ENCODE results near the gene USF1. TPM values are rescaled to one million over a fixed set of nuclear protein-coding genes. Genes with fewer than 3 reads are reported as not detected.

The USF1 gene
- polyA plus RNA-seq, 1 donor (not counting 4 experiments of a cell fraction or from before 2014, with no cell fraction given), result 31.6 TPM

- no peaks in the 10 kb centered on the region for H3K79me2 ChIP-seq (ENCODE audit: control insufficient read depth, insufficient read depth, low read length)
- H3K27me3 ChIP-seq (ENCODE audit: control insufficient read depth, extremely low read depth, insufficient read depth, low read length), result no peaks in the 10 kb centered on the region
- no peak overlapping the region for H2AFZ ChIP-seq (ENCODE audit: control insufficient read depth, low read length)
- dilution Hi-C loops (cut with MboI; ENCODE audit: extremely low pct_ligation_motif_present, low sequenced_read_pairs), result no loop called here
- DNase-seq (ENCODE audit: low read depth, low spot score) (no peak), FAIRE-seq (no peak)
- no peaks in the 10 kb centered on the region for H3K36me3 ChIP-seq (ENCODE audit: control insufficient read depth in 2 of 2, extremely low read depth in 1 of 2, insufficient read depth in 2 of 2, low read length in 2 of 2)
- no peak overlapping the region for H3K27ac ChIP-seq (ENCODE audit: control insufficient read depth, insufficient read depth, low read length)
- peaks cover 46% of the 10 kb centered on the region for H3K4me1 ChIP-seq (ENCODE audit: control insufficient read depth, extremely low read depth, insufficient read depth, low read length)
- no peaks in the 10 kb centered on the region for H3K9me3 ChIP-seq (ENCODE audit: control insufficient read depth, low read depth, low read length)
- no peaks in the 10 kb centered on the region for H4K20me1 ChIP-seq (ENCODE audit: control insufficient read depth, extremely low read depth, insufficient read depth, low read length)
- no peaks in the 10 kb centered on the region for H3K9me1 ChIP-seq (ENCODE audit: control insufficient read depth, extremely low read depth, insufficient read depth, low read length)
- TF ChIP-seq CTCF (optimal IDR thresholded peaks at IDR 0.05 in 1 of 3, IDR thresholded peaks at IDR 0.05 in 1 of 3, conservative IDR thresholded peaks at IDR 0.05 in 1 of 3; ENCODE audit: extremely low read depth in 1 of 3, insufficient read depth in 2 of 3, low read length in 3 of 3) (no peak), EZH2 (IDR thresholded peaks at IDR 0.05; ENCODE audit: low read length) (no peak)
- H3K4me3 ChIP-seq (ENCODE audit: control insufficient read depth in 2 of 3, extremely low read depth in 1 of 3, insufficient read depth in 2 of 3, low read depth in 1 of 3, low read length in 3 of 3), result no peak overlapping the region
- H3K9ac ChIP-seq (ENCODE audit: control insufficient read depth, extremely low read depth, insufficient read depth, low read length), result no peak overlapping the region
- H3K4me2 ChIP-seq (ENCODE audit: control insufficient read depth, extremely low read depth, insufficient read depth, low read depth, low read length), result no peak overlapping the region
These were observed 44.8 kb upstream of the USF1 start for GRCh38 chr1:161090617-161091016.

GRCh38 chr1:161089938-161090337 lies 44.2 kb upstream of the USF1 start:
- Histone ChIP-seq H3K4me1 (ENCODE audit: control insufficient read depth, extremely low read depth, insufficient read depth, low read length) (peaks cover 53% of the 10 kb centered on the region), H3K79me2 (ENCODE audit: control insufficient read depth, insufficient read depth, low read length) (no peaks in the 10 kb centered on the region), H3K9ac (ENCODE audit: control insufficient read depth, extremely low read depth, insufficient read depth, low read length) (peak overlapping the region; percentile 12)

More at GRCh38 chr1:161089938-161090337, 44.2 kb upstream of the USF1 start:
- Histone ChIP-seq H2AFZ (ENCODE audit: control insufficient read depth, low read length) (no peak overlapping the region), H3K36me3 (ENCODE audit: control insufficient read depth in 2 of 2, extremely low read depth in 1 of 2, insufficient read depth in 2 of 2, low read length in 2 of 2) (no peaks in the 10 kb centered on the region), H3K27me3 (ENCODE audit: control insufficient read depth, extremely low read depth, insufficient read depth, low read length) (no peaks in the 10 kb centered on the region), H4K20me1 (ENCODE audit: control insufficient read depth, extremely low read depth, insufficient read depth, low read length) (no peaks in the 10 kb centered on the region), H3K9me1 (ENCODE audit: control insufficient read depth, extremely low read depth, insufficient read depth, low read length) (no peaks in the 10 kb centered on the region), H3K9me3 (ENCODE audit: control insufficient read depth, low read depth, low read length) (no peaks in the 10 kb centered on the region), H3K4me2 (ENCODE audit: control insufficient read depth, extremely low read depth, insufficient read depth, low read depth, low read length) (no peak overlapping the region), H3K4me3 (ENCODE audit: control insufficient read depth in 2 of 3, extremely low read depth in 1 of 3, insufficient read depth in 2 of 3, low read depth in 1 of 3, low read length in 3 of 3) (no peak overlapping the region), H3K27ac (ENCODE audit: control insufficient read depth, insufficient read depth, low read length) (no peak overlapping the region)
- no peak for FAIRE-seq
- TF ChIP-seq EZH2 (IDR thresholded peaks at IDR 0.05; ENCODE audit: low read length) (no peak), CTCF (optimal IDR thresholded peaks at IDR 0.05 in 1 of 3, IDR thresholded peaks at IDR 0.05 in 1 of 3, conservative IDR thresholded peaks at IDR 0.05 in 1 of 3; ENCODE audit: extremely low read depth in 1 of 3, insufficient read depth in 2 of 3, low read length in 3 of 3) (no peak)
- no peak for DNase-seq (ENCODE audit: low read depth, low spot score)
- dilution Hi-C loops (cut with MboI; ENCODE audit: extremely low pct_ligation_motif_present, low sequenced_read_pairs), result no loop called here

Data from keratinocyte (primary cell).